Mesodermal cell (in vitro differentiated cells): Measurements from ENCODE around the gene LRRC74B.
"Not testable (repeated sequence)": the region's sequence is repeated elsewhere in the genome, so short reads cannot be mapped to it uniquely, and the experiment has no call there.

ENCODE experiments used
- H3K27ac ChIP-seq: 2 replicates; pipeline ENCODE4 v1.7.0; 2013; ENCODE audit warnings: mild to moderate bottlenecking, low read depth, low read length, moderate library complexity; ENCODE audit not compliant: severe bottlenecking
- H3K36me3 ChIP-seq: 2 replicates; pipeline ENCODE4 v1.7.1; 2013; ENCODE audit warnings: mild to moderate bottlenecking, low read length, moderate library complexity; ENCODE audit not compliant: control insufficient read depth, insufficient read depth
- H3K4me1 ChIP-seq: one replicate; pipeline ENCODE4 v1.7.1; 2013; ENCODE audit warnings: mild to moderate bottlenecking, low read length; ENCODE audit not compliant: insufficient read depth, control insufficient read depth, poor library complexity, severe bottlenecking
- H3K4me3 ChIP-seq: 2 replicates; pipeline ENCODE4 v1.7.0; 2013; ENCODE audit warnings: low read length, control low read depth, mild to moderate bottlenecking; ENCODE audit not compliant: insufficient read depth, poor library complexity, severe bottlenecking; ENCODE audit errors: extremely low read depth
- H3K9me3 ChIP-seq: 2 replicates; pipeline ENCODE4 v1.7.1; 2013; ENCODE audit warnings: mild to moderate bottlenecking, low read length, moderate library complexity; ENCODE audit not compliant: control insufficient read depth
- WGBS, 2 experiments: methylation state at CpG; one replicate each; pipeline ENCODE4 v1.1.5; 2013; ENCODE audit warnings: missing lambda C conversion rate in 2 of 2; ENCODE audit not compliant: insufficient coverage in 2 of 2; 5-methylcytosine and 5-hydroxymethylcytosine counted together

Gene LRRC74B

GRCh38 chr22:21001601-21002325 is 44.0 kb upstream of the LRRC74B start, which contains the start of gene THAP7:
TSS of gene THAP7 (minus strand) at chr22:21002118. CDS start at chr22:21001911, 207 bp downstream.
- 0% methylated on average over 77 to 82 of the region's 83 CpGs for WGBS, 2 experiments
- Histone ChIP-seq H3K27ac (peak within 1 kb of the TSS; percentile 95), H3K9me3 (no peaks in the 10 kb centered on the region), H3K36me3 (peaks cover 29% of the 10 kb centered on the region), H3K4me3 (peak within 1 kb of the TSS; percentile 97), H3K4me1 (peaks cover 13% of the 10 kb centered on the region)

GRCh38 chr22:21003782-21004181 is 42.0 kb upstream of the LRRC74B start:
- Histone ChIP-seq H3K4me3 (no peak overlapping the region), H3K4me1 (peaks cover 13% of the 10 kb centered on the region), H3K9me3 (no peaks in the 10 kb centered on the region), H3K36me3 (peaks cover 13% of the 10 kb centered on the region), H3K27ac (no peak overlapping the region)
- 82 to 100% methylated on average over 1 to 2 of the region's 4 CpGs for WGBS, 2 experiments

- H3K4me3 ChIP-seq, H3K9me3 ChIP-seq, H3K4me1 ChIP-seq, H3K36me3 ChIP-seq, H3K27ac ChIP-seq: not testable (repeated sequence)
- 82 to 92% methylated on average over 10 to 13 of the region's 13 CpGs for WGBS, 2 experiments
Measured at GRCh38 chr22:21009208-21009607, 36.5 kb upstream of the LRRC74B start.

DNA sequence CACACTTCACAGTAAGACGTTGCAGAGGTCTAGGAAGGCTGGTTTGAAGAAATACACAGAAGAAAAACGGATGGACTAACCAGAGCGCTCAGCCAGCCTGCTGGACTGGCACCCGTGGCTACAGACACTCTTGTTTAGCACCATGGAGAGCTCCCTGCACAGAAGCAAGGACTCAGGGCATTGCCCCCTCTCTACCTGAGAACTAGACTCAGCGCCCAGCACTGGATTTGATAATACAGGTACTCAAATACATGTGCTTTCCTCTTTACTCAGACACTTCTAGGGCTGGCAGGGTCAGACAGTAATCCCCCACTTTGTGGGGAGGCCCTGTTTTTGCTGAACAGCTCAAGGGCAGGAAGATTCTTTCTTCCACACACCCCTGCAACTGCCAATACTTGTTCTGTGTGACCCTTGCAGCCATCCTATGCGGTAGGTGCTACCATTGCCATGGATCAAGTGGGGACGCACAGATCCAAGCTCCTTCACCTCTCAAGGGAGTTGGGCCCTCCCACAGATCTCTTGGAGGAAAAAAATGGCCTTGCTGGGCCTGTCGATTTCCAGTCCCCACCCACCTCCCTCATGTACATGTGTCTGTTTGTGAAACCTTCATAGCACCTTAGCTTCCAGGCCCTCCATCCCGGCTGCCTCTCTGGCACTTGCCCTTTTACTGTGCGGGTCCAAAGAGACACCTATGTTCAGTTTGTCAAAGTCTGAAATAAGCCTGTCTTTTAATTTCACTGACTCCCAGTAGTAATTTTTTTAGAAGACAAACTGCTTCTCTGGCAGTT is 35.9 kb upstream of the LRRC74B start:
- WGBS, 2 experiments, result 71 to 74% methylated on average over 7 to 9 of the region's 10 CpGs

GRCh38 chr22:21010426-21011113 is 35.2 kb upstream of the LRRC74B start:
- WGBS, 2 experiments, result 83 to 93% methylated on average over 2 to 3 of the region's 3 CpGs
- no peak overlapping the region for H3K27ac ChIP-seq
- no peak overlapping the region for H3K4me3 ChIP-seq
- H3K36me3 ChIP-seq, result no peaks in the 10 kb centered on the region
- H3K9me3 ChIP-seq, result no peaks in the 10 kb centered on the region
- H3K4me1 ChIP-seq, result peaks cover 12% of the 10 kb centered on the region

More for the DNA sequence above, 35.9 kb upstream of the LRRC74B start:
- Histone ChIP-seq H3K4me3 (no peak overlapping the region), H3K27ac (no peak overlapping the region), H3K36me3 (no peaks in the 10 kb centered on the region), H3K4me1 (peaks cover 5% of the 10 kb centered on the region), H3K9me3 (no peaks in the 10 kb centered on the region)

- H3K4me1 ChIP-seq, result peaks cover 18% of the 10 kb centered on the region
- WGBS, 2 experiments, result 86 to 94% methylated on average over 9 to 12 of the region's 14 CpGs
Measured at GRCh38 chr22:21012446-21013407, 33.0 kb upstream of the LRRC74B start.

GRCh38 chr22:21013657-21014201 is 32.0 kb upstream of the LRRC74B start:
- no peaks in the 10 kb centered on the region for H3K36me3 ChIP-seq
- H3K4me3 ChIP-seq, result peak overlapping the region; percentile 52
- WGBS, 2 experiments, result 2 to 5% methylated on average over 15 to 21 of the region's 24 CpGs
- H3K27ac ChIP-seq, result peak overlapping the region; percentile 96
- H3K9me3 ChIP-seq, result no peaks in the 10 kb centered on the region
- H3K4me1 ChIP-seq, result peaks cover 18% of the 10 kb centered on the region

More at GRCh38 chr22:21012446-21013407, 33.0 kb upstream of the LRRC74B start:
- H3K9me3 ChIP-seq, result no peaks in the 10 kb centered on the region
- no peaks in the 10 kb centered on the region for H3K36me3 ChIP-seq
- no peak overlapping the region for H3K27ac ChIP-seq
- H3K4me3 ChIP-seq, result peak overlapping the region; percentile 52

GRCh38 chr22:21014202-21014725 is 31.5 kb upstream of the LRRC74B start:
- Histone ChIP-seq H3K9me3 (no peaks in the 10 kb centered on the region), H3K4me1 (peaks cover 18% of the 10 kb centered on the region), H3K4me3 (peak overlapping the region; percentile 52), H3K27ac (peak overlapping the region; percentile 96), H3K36me3 (no peaks in the 10 kb centered on the region)
- WGBS, 2 experiments, result 2 to 3% methylated on average over 32 to 36 of the region's 40 CpGs

DNA sequence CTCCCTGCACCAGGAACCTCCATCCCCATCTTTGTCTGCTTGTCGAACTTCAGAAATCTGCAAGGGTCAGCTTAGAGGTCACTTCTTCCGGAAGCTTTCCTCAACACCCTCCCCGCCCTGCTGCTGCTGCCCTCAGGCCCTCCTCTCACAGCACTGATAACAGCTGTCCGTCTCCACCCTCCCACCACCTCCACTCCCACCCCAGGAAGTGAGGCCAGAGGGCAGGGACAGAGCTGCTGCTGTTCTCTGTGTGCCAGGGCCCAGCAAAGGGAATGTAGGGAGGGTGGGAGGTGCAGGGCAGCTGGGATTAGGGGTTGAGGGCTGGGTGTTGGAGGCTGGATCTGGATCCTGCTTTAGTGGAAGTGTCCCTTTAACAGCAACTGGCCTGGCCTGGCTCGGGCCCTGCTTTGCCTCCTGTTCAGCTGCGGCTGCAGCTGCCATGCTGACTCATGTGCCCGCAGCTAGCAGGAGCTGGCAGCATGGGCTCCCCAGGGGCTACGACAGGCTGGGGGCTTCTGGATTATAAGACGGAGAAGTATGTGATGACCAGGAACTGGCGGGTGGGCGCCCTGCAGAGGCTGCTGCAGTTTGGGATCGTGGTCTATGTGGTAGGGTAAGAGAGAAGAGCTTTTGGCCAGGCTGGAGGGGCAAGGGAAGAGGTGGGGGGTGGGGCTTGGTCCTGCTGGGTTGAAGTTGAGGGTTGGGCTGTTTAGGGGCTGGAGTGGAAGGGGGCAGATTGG is 30.9 kb upstream of the LRRC74B start, which contains the start of gene P2RX6:
P2RX6 (plus strand) TSS at position 440 of the 740 bp plus-strand sequence; CDS start at position 450, 10 bp downstream.
- Histone ChIP-seq H3K27ac (peak within 1 kb of the TSS; percentile 96), H3K9me3 (no peaks in the 10 kb centered on the region), H3K4me1 (peaks cover 18% of the 10 kb centered on the region), H3K36me3 (no peaks in the 10 kb centered on the region), H3K4me3 (peak within 1 kb of the TSS; percentile 52)
- 30 to 48% methylated on average over 9 to 10 of the region's 12 CpGs for WGBS, 2 experiments
